ENCODE results near the gene PGM2L1. TPM values are rescaled to one million over a fixed set of nuclear protein-coding genes. Genes with fewer than 3 reads are reported as not detected.

PGM2L1 gene
- total RNA-seq, 1 donor from 2014 or later = 97.2 TPM

DNA sequence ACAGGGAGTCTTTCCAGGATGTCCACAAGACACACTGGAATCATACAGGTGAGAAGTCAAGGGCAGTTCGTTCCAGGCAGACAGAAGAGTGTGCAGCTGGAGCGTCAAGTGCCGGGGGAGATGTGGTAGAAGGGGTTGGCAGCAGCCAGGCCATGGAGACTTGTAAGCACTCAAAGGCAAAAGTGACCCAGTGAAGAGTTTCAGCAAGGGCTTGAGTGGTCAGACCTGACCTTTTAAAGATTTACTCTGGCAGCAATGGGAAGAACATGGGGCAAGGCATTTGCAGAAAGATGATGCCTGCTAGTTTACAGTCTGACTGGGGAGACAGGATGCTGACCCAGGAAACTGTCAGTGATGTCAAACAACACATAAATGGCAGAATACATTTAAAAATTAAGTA, 115.8 kb downstream of the PGM2L1 start:
- H3K9me3 Mint-ChIP-seq (ENCODE audit: unreplicated experiment) = no peaks in the 10 kb centered on the region
- peaks cover 3% of the 10 kb centered on the region for H3K4me1 Mint-ChIP-seq (ENCODE audit: low read depth, unreplicated experiment)
- H3K27ac Mint-ChIP-seq (ENCODE audit: unreplicated experiment) = no peak overlapping the region
- TF ChIP-seq, protein P1, sequence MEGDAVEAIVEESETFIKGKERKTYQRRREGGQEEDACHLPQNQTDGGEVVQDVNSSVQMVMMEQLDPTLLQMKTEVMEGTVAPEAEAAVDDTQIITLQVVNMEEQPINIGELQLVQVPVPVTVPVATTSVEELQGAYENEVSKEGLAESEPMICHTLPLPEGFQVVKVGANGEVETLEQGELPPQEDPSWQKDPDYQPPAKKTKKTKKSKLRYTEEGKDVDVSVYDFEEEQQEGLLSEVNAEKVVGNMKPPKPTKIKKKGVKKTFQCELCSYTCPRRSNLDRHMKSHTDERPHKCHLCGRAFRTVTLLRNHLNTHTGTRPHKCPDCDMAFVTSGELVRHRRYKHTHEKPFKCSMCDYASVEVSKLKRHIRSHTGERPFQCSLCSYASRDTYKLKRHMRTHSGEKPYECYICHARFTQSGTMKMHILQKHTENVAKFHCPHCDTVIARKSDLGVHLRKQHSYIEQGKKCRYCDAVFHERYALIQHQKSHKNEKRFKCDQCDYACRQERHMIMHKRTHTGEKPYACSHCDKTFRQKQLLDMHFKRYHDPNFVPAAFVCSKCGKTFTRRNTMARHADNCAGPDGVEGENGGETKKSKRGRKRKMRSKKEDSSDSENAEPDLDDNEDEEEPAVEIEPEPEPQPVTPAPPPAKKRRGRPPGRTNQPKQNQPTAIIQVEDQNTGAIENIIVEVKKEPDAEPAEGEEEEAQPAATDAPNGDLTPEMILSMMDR (IDR thresholded peaks at IDR 0.05; ENCODE audit: partially characterized antibody, unreplicated experiment) = no peak
- H3K36me3 Mint-ChIP-seq (ENCODE audit: unreplicated experiment) = no peaks in the 10 kb centered on the region
- no peak overlapping the region for H3K4me3 Mint-ChIP-seq (ENCODE audit: unreplicated experiment)
- DNase-seq = no peak
- H3K27me3 Mint-ChIP-seq (ENCODE audit: unreplicated experiment) = no peaks in the 10 kb centered on the region

DNA sequence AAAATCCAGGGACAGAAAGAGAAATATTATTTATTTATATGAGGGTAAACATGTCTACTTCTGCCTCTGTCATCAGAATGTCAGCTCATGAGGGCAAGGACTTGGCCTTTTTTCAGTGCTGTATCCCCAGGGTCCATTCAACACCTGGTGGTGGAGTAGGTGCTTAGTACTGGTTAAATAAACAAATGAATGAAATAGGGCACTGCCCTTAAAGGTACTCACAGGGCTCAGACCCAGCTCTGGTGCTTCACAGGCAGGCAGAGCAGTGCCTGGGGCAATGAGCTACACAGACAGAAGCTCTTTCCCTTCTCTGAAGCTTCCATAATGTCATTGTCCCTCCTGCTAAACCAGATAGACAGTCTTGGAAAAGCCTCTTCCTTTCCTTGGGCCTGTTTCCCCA, 117.7 kb downstream of the PGM2L1 start:
- TF ChIP-seq, protein P1 (IDR thresholded peaks at IDR 0.05; ENCODE audit: partially characterized antibody, unreplicated experiment) = no peak
- H3K27ac Mint-ChIP-seq (ENCODE audit: unreplicated experiment) = no peak overlapping the region
- H3K4me1 Mint-ChIP-seq (ENCODE audit: low read depth, unreplicated experiment) = peaks cover 3% of the 10 kb centered on the region
- H3K36me3 Mint-ChIP-seq (ENCODE audit: unreplicated experiment) = no peaks in the 10 kb centered on the region
- DNase-seq = no peak
- no peak overlapping the region for H3K4me3 Mint-ChIP-seq (ENCODE audit: unreplicated experiment)
- no peaks in the 10 kb centered on the region for H3K9me3 Mint-ChIP-seq (ENCODE audit: unreplicated experiment)
- H3K27me3 Mint-ChIP-seq (ENCODE audit: unreplicated experiment) = no peaks in the 10 kb centered on the region

Small RNA genes lying within 50 kb of the gene (microRNA-seq; reads per million reads assigned to microRNA genes)
- not detected for gene MIR548AL (ENCODE audit: unreplicated experiment)

Other genes with a start within 250 kb of the PGM2L1 start
- gene C2CD3, start 227.4 kb downstream of the PGM2L1 start, total RNA-seq (ENCODE audit: unreplicated experiment) = 182 TPM
- gene PPME1, start 227.1 kb downstream of the PGM2L1 start, total RNA-seq (ENCODE audit: unreplicated experiment) = 65.1 TPM
- not detected for gene P4HA3, start 86.8 kb downstream of the PGM2L1 start, total RNA-seq (ENCODE audit: unreplicated experiment)
- gene KCNE3, start 69.1 kb upstream of the PGM2L1 start, total RNA-seq (ENCODE audit: unreplicated experiment) = not detected
- 2.5 TPM for gene LIPT2, start 95.3 kb upstream of the PGM2L1 start, total RNA-seq (ENCODE audit: unreplicated experiment)
- gene POLD3, start 194.1 kb upstream of the PGM2L1 start, total RNA-seq (ENCODE audit: unreplicated experiment) = 9.0 TPM